NCI-H2171 (cell line): ENCODE data around the gene ZACN.

Source experiments
- DNase-seq: peaks from one replicate; lab custom pipeline; 2025; lab: John Stamatoyannopoulos, UW

The ZACN gene

DNA sequence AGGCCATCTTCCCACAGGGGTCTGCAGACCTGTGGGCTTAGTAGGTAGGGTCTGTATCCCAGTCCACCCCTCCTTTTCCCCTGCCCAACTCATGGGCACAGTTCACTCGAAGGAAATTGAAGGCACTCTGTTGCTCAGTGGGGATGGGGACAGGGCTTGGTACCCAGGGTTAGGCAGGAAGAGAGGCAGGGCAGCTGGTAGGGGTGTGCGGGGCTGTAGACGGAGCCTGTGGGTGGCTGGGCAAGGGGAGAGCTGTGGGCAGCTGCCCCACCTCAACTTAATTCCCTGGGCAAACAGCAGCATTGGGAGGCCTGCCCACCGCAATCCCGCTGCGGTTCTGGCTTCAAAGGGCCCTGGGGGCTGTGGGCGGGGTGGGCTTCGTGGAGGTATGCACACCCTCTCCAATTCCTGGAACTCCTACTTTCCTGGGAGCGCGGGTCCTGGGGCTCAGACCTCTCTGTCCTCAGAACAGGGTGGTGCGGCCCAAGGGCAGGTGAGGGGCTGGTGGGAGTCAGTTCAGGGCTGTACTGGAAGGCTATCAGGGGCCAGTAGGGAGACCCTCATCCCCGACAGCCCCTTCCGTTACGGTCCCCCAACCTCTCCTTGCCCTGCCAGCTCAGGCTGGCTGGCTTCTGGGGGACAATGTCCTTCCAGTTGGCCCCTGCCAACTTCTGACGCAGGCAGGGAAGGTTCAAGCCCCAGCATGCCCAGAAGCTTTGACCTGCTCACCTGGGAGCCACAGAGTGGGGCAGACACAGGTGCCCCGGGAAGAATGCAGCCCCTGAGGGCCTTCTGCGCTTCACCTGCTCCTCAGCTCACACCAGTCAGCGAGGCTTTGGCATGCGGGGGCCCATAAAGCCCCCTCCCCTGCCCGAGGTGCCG, 53.0 kb downstream of the ZACN start:
- no peak for DNase-seq
